Activated T-cell treated with anti-CD3 and anti-CD28 coated beads for 24 hours (primary cell): Measurements from ENCODE around the gene PLGRKT.
"Not testable (repeated sequence)": the region's sequence is repeated elsewhere in the genome, so short reads cannot be mapped to it uniquely, and the experiment has no call there.

ENCODE experiments used
- DNase-seq: peaks from one replicate; pipeline ENCODE4 v3.0.0-alpha.2; 2020; ENCODE audit warnings: low read depth

PLGRKT gene

GRCh38 chr9:5452286-5452609 is 14.5 kb upstream of the PLGRKT start:
- DNase-seq: no peak

- DNase-seq: peak; percentile 76
These were observed 12.8 kb upstream of the PLGRKT start, which contains the start of gene CD274 for GRCh38 chr9:5450359-5451091. TSS of gene CD274 (plus strand) at chr9:5450542. CDS start at chr9:5456114, 5,572 bp downstream.

- DNase-seq: no peak
These were observed 12.0 kb upstream of the PLGRKT start for GRCh38 chr9:5449521-5450358.

- no peak for DNase-seq
These were observed 11.0 kb upstream of the PLGRKT start for GRCh38 chr9:5448461-5449435.

GRCh38 chr9:5448016-5448415 is 10.3 kb upstream of the PLGRKT start:
- no peak for DNase-seq

GRCh38 chr9:5447337-5447736 is 9.6 kb upstream of the PLGRKT start:
- no peak for DNase-seq

- no peak for DNase-seq
These were observed 8.9 kb upstream of the PLGRKT start for GRCh38 chr9:5446451-5447236.

GRCh38 chr9:5445886-5446285 is 8.2 kb upstream of the PLGRKT start:
- DNase-seq: no peak

- DNase-seq: not testable (repeated sequence)
These were observed 7.4 kb upstream of the PLGRKT start for GRCh38 chr9:5445096-5445495.

GRCh38 chr9:5443850-5444249 is 6.1 kb upstream of the PLGRKT start:
- no peak for DNase-seq

GRCh38 chr9:5442400-5443011 is 4.8 kb upstream of the PLGRKT start:
- no peak for DNase-seq

- no peak for DNase-seq
These were observed 3.3 kb upstream of the PLGRKT start for GRCh38 chr9:5441043-5441442.

GRCh38 chr9:5440426-5440825 is 2.7 kb upstream of the PLGRKT start:
- DNase-seq: no peak

GRCh38 chr9:5438301-5439162 is 807 bp upstream of the PLGRKT start:
- DNase-seq: peak; percentile 42

GRCh38 chr9:5436441-5436840 is 1.3 kb downstream of the PLGRKT start:
- DNase-seq: no peak

- DNase-seq: no peak
These were observed 1.8 kb downstream of the PLGRKT start for GRCh38 chr9:5435912-5436311.

- not testable (repeated sequence) for DNase-seq
These were observed 3.6 kb downstream of the PLGRKT start for GRCh38 chr9:5433841-5434810.

GRCh38 chr9:5433328-5433727 is 4.4 kb downstream of the PLGRKT start:
- DNase-seq: not testable (repeated sequence)

- not testable (repeated sequence) for DNase-seq
These were observed 4.8 kb downstream of the PLGRKT start for GRCh38 chr9:5432890-5433289.
